Peyer's patch (tissue), 4 donors: ENCODE measurements around the gene ABCA2. TPM values are rescaled to one million over a fixed set of nuclear protein-coding genes. Genes with fewer than 3 reads are reported as not detected.
"Not testable (repeated sequence)": the region's sequence is repeated elsewhere in the genome, so short reads cannot be mapped to it uniquely, and the experiment has no call there.

Experiments
- DNase-seq, 3 donors: peaks; one replicate each; pipeline ENCODE4 v3.0.0-alpha.2; 2017 to 2019
- H3K27ac ChIP-seq, 4 donors: fragments of 200-600 bp; sonication (generic); one replicate each; pipeline ENCODE4 v1.5.1; 2016 to 2019
- H3K27me3 ChIP-seq, 2 donors: fragments of 200-600 bp; sonication (generic); one replicate each; pipeline ENCODE4 v1.5.1; 2019
- H3K36me3 ChIP-seq, 3 donors: fragments of 200-600 bp; sonication (generic); one replicate each; pipeline ENCODE4 v1.5.1; 2016 to 2019
- H3K4me1 ChIP-seq, 4 donors: fragments of 200-600 bp; sonication (generic); one replicate each; pipeline ENCODE4 v1.5.1; 2016 to 2019
- H3K4me3 ChIP-seq, 4 donors: fragments of 200-600 bp; sonication (generic); 1 replicate in 3 of 4; 2 replicates in 1 of 4; pipeline ENCODE4 v1.5.1; 2016 to 2019; ENCODE audit warnings: mild to moderate bottlenecking in 1 of 4
- H3K9me3 ChIP-seq, 4 donors: fragments of 200-600 bp; sonication (generic); one replicate each; pipeline ENCODE4 v1.5.1; 2016 to 2019; ENCODE audit warnings: mild to moderate bottlenecking in 1 of 4
- CTCF ChIP-seq, 6 experiments: fragments of 450-650 bp in 4 of 6; fragments of 200-600 bp in 2 of 6; sonication (generic) in 1 of 6; IDR thresholded peaks; one replicate each; pipeline ENCODE4 v1.5.1; 2017 to 2019; ENCODE audit warnings: antibody characterized with exemption in 6 of 6, mild to moderate bottlenecking in 3 of 6, moderate library complexity in 1 of 6
- POLR2A ChIP-seq, 2 donors: fragments of 450-650 bp; IDR thresholded peaks; one replicate each; pipeline ENCODE4 v1.5.1; 2017; ENCODE audit warnings: antibody characterized with exemption in 2 of 2, mild to moderate bottlenecking in 2 of 2, moderate library complexity in 2 of 2
- total RNA-seq, 4 donors: library from RNA; depleted of rRNA; stranded (reverse); fragments of >200 nt; gene quantifications; one replicate each; pipeline ENCODE4 v1.1.0, GENCODE V29; 2016

ABCA2 gene
- total RNA-seq, 4 donors from 2014 or later = 46.4 to 69.0 (median 49.0) TPM

GRCh38 chr9:137035937-137036336 is 7.9 kb upstream of the ABCA2 start:
- peaks cover 0 to 13% (median 0%) of the 10 kb centered on the region in 3 donors for H3K36me3 ChIP-seq
- H3K27me3 ChIP-seq = no peaks in the 10 kb centered on the region
- no peak for DNase-seq
- H3K9me3 ChIP-seq = no peaks in the 10 kb centered on the region
- peaks cover 10 to 31% (median 25%) of the 10 kb centered on the region in 4 donors for H3K4me1 ChIP-seq
- no peak for TF ChIP-seq CTCF (IDR thresholded peaks at IDR 0.05)
- TF ChIP-seq POLR2A (IDR thresholded peaks at IDR 0.05) = no peak
- no peak overlapping the region for H3K27ac ChIP-seq
- no peak overlapping the region for H3K4me3 ChIP-seq

GRCh38 chr9:137035507-137035834 is 7.4 kb upstream of the ABCA2 start:
- Histone ChIP-seq H3K9me3 (no peaks in the 10 kb centered on the region), H3K4me1 (peaks cover 10 to 36% (median 29%) of the 10 kb centered on the region in 4 donors), H3K27me3 (no peaks in the 10 kb centered on the region), H3K4me3 (no peak overlapping the region), H3K36me3 (peaks cover 0 to 13% (median 0%) of the 10 kb centered on the region in 3 donors), H3K27ac (no peak overlapping the region)
- TF ChIP-seq CTCF (IDR thresholded peaks at IDR 0.05) (no peak), POLR2A (IDR thresholded peaks at IDR 0.05) (no peak)
- DNase-seq = no peak

- TF ChIP-seq CTCF (IDR thresholded peaks at IDR 0.05) = peak; percentile 85 to 96 (median 92)
- no peak for TF ChIP-seq POLR2A (IDR thresholded peaks at IDR 0.05)
- Histone ChIP-seq H3K4me1 (peaks cover 10 to 40% (median 35%) of the 10 kb centered on the region in 4 donors), H3K9me3 (no peaks in the 10 kb centered on the region), H3K4me3 (peak overlapping the region in 2 of 4 donors; percentile 10 to 22), H3K27me3 (no peaks in the 10 kb centered on the region), H3K36me3 (peaks cover 0 to 7% (median 0%) of the 10 kb centered on the region in 3 donors), H3K27ac (peak overlapping the region in 3 of 4 donors; percentile 23 to 68 (median 25))
- peak; percentile 79 to 92 (median 90) for DNase-seq
Observed at GRCh38 chr9:137034709-137035506, 6.9 kb upstream of the ABCA2 start.

GRCh38 chr9:137034039-137034708 is 6.1 kb upstream of the ABCA2 start:
- Histone ChIP-seq H3K36me3 (peaks cover 0 to 1% (median 0%) of the 10 kb centered on the region in 3 donors), H3K27ac (peak overlapping the region in 1 of 4 donors; percentile 68), H3K4me3 (peak overlapping the region in 1 of 4 donors; percentile 22), H3K27me3 (no peaks in the 10 kb centered on the region), H3K4me1 (peaks cover 11 to 47% (median 42%) of the 10 kb centered on the region in 4 donors), H3K9me3 (no peaks in the 10 kb centered on the region)
- no peak for DNase-seq
- TF ChIP-seq POLR2A (IDR thresholded peaks at IDR 0.05) (no peak), CTCF (IDR thresholded peaks at IDR 0.05) (no peak)

- not testable (repeated sequence) for H3K9me3 ChIP-seq, H3K4me3 ChIP-seq, H3K27me3 ChIP-seq, H3K36me3 ChIP-seq, DNase-seq
- Histone ChIP-seq H3K4me1 (peaks cover 14 to 54% (median 49%) of the 10 kb centered on the region in 4 donors), H3K27ac (peak overlapping the region in 1 of 4 donors; percentile 78)
Observed at GRCh38 chr9:137033481-137033880, 5.4 kb upstream of the ABCA2 start.

GRCh38 chr9:137032858-137033257 is 4.8 kb upstream of the ABCA2 start:
- DNase-seq = peak in 2 of 3 donors; percentile 36 to 62
- Histone ChIP-seq H3K36me3 (no peaks in the 10 kb centered on the region), H3K9me3 (no peaks in the 10 kb centered on the region), H3K27me3 (no peaks in the 10 kb centered on the region), H3K4me1 (peaks cover 14 to 55% (median 51%) of the 10 kb centered on the region in 4 donors), H3K4me3 (no peak overlapping the region), H3K27ac (peak overlapping the region in 1 of 4 donors; percentile 78)
- TF ChIP-seq POLR2A (IDR thresholded peaks at IDR 0.05) (no peak), CTCF (IDR thresholded peaks at IDR 0.05) (no peak)
